Measurements from ENCODE around the gene NKAIN2. TPM values are rescaled to one million over a fixed set of nuclear protein-coding genes. Genes with fewer than 3 reads are reported as not detected.

The NKAIN2 gene
- total RNA-seq, 8 experiments from 2014 or later = 0.51 to 31.8 (median 10.1) TPM

DNA sequence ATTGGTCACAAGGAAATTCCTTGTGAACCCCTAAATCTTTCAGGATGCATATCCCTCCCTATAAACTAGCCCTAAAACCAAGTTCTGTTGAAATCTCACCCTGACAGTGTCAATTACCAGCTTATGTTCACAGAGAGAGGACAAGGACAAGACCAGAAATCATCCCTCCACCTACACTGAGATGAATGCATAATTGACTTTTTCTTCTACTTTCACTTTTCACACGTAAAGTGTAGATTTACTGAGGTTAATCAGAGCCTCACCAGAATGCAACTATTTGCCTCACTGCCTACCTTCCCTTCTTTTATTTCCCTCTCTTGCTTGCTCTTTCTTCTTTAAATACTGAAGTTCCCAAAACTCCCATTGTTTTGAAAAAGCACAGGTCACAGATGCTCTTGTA, 15.3 kb upstream of the NKAIN2 start:
- 13 to 100% (median 83%) methylated on average over 1 of the region's 1 CpG; no CpG with 5 or more reads in 3 of the 10 experiments for WGBS, 10 experiments
- no peaks in the 10 kb centered on the region for H3K4me1 ChIP-seq (replicated peaks in 1 of 2)
- no peak for ATAC-seq (replicated peaks in 6 of 8)
- H3K4me3 ChIP-seq = no peak overlapping the region
- in situ Hi-C loops (cut with MboI; ENCODE audit: low pct_unique_long_range_greater_than_20kb in 2 of 9, low sequenced_read_pairs in 9 of 9, unreplicated experiment in 9 of 9) = loop anchor here in 1 of 9 experiments (25.0 kb wide), 1 partner anchor 999 kb away; no protein-coding TSS in a partner anchor
- H3K27ac ChIP-seq = no peak overlapping the region

DNA sequence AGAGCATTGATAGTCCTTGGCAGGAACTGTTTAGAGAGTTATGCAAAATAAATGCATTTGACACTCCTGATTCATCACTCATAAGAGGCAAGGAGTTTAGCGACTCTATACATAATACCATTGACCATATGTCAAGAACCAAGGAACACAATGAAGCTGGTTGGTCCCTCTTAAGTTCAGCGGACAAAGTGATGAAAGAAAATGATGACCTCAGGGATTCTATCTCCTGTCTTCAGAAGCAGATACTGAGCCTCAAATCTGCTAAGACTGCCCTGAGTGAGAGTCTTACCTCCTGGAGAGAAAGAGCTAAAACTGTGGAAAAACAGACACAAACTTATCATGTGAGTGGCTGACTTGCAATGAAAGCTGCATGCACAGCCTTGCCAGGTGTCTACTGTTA, 9.5 kb upstream of the NKAIN2 start:
- H3K4me3 ChIP-seq = no peak overlapping the region
- WGBS, 10 experiments = 29 to 100% (median 86%) methylated on average over 1 to 2 of the region's 2 CpGs; no CpG with 5 or more reads in 3 of the 10 experiments
- no peak overlapping the region for H3K27ac ChIP-seq
- H3K4me1 ChIP-seq (replicated peaks in 1 of 2) = no peaks in the 10 kb centered on the region
- ATAC-seq (replicated peaks in 6 of 8) = no peak
- in situ Hi-C loops (cut with MboI; ENCODE audit: low pct_unique_long_range_greater_than_20kb in 2 of 9, low sequenced_read_pairs in 9 of 9, unreplicated experiment in 9 of 9) = loop anchor here in 1 of 9 experiments (25.0 kb wide), 1 partner anchor 993 kb away; no protein-coding TSS in a partner anchor

DNA sequence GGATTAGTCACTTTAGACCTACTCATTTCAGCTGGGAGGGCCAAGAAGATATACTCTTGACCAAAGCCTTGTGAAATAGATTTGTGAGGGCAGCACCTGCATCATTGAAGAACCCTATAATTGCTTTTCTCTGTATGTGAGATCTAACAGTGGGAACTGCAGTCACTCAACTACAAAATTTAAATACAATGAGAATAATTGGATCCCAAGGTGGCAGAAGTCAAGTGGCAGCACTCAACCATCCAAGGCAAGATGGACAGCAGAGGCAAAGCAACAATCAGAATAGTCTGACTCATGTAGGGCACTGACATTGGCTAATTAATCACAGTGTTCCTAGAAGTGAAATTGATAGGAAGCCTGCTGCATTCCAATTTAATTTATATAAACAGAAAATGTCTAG, 8.9 kb upstream of the NKAIN2 start:
- no peaks in the 10 kb centered on the region for H3K4me1 ChIP-seq (replicated peaks in 1 of 2)
- in situ Hi-C loops (cut with MboI; ENCODE audit: low pct_unique_long_range_greater_than_20kb in 2 of 9, low sequenced_read_pairs in 9 of 9, unreplicated experiment in 9 of 9) = loop anchor here in 1 of 9 experiments (25.0 kb wide), 1 partner anchor 993 kb away; no protein-coding TSS in a partner anchor
- ATAC-seq (replicated peaks in 6 of 8) = no peak

DNA sequence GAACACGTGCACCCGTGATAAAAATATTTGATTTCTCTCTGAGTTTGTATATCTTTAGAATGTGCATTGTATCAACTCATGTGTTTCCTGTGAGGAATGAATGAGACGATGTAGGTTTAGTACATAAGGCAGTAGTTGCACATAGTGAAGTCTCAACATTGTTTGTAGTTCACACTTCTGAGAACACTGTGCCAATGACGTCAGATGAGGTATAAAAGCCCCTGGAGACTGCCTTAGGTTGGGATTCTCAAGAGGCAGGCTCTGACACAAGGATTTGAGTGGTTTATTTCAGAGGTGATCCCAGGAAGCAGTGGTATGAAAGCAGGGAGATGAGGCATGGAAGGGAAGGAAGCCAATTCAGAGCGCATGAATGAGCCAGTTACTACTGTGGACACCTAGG, 2.6 kb upstream of the NKAIN2 start:
- H3K4me1 ChIP-seq (replicated peaks in 1 of 2) = peaks cover 4% of the 10 kb centered on the region in 2 donors
- no peak overlapping the region for H3K4me3 ChIP-seq
- no peak for ATAC-seq (replicated peaks in 6 of 8)
- no peak overlapping the region for H3K27ac ChIP-seq
- WGBS, 10 experiments = 20 to 100% (median 89%) methylated on average over 1 to 5 of the region's 5 CpGs; no CpG with 5 or more reads in 2 of the 10 experiments
- in situ Hi-C loops (cut with MboI; ENCODE audit: low pct_unique_long_range_greater_than_20kb in 2 of 9, low sequenced_read_pairs in 9 of 9, unreplicated experiment in 9 of 9) = loop anchor here in 4 of 9 experiments (25.0 kb wide), 3 partner anchors 211 to 1036 kb away; no protein-coding TSS in a partner anchor

More for the DNA sequence above, 8.9 kb upstream of the NKAIN2 start:
- Histone ChIP-seq H3K27ac (no peak overlapping the region), H3K4me3 (no peak overlapping the region)

DNA sequence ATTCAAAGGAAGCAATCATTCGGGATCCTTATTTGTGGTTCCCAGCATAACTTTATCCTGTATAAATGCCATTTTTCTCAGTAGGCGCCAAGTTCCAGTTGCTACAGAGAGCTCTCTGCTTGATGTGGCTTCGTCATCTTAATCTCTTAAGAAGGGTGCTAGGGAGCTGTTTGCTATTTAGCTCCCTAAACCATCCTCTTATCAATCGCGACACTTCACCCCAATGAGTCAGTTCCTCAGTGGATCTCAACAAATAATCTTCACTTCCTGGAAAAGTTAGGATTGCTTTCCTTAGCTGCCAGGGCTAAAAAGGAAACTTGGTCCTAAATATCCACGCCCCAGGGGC, 1.3 kb upstream of the NKAIN2 start:
- 0 to 100% (median 33%) methylated on average over 1 to 6 of the region's 6 CpGs for WGBS, 10 experiments
- H3K27ac ChIP-seq = no peak overlapping the region
- peak overlapping the region; percentile 50 to 97 (median 79) for H3K4me3 ChIP-seq
- in situ Hi-C loops (cut with MboI; ENCODE audit: low pct_unique_long_range_greater_than_20kb in 2 of 9, low sequenced_read_pairs in 9 of 9, unreplicated experiment in 9 of 9) = loop anchor here in 4 of 9 experiments (25.0 kb wide), 3 partner anchors 210 to 1035 kb away; no protein-coding TSS in a partner anchor
- ATAC-seq (replicated peaks in 6 of 8) = peak in 4 of 8 experiments; percentile 1 to 9 (median 2)
- H3K4me1 ChIP-seq (replicated peaks in 1 of 2) = peaks cover 4% of the 10 kb centered on the region in 2 donors

DNA sequence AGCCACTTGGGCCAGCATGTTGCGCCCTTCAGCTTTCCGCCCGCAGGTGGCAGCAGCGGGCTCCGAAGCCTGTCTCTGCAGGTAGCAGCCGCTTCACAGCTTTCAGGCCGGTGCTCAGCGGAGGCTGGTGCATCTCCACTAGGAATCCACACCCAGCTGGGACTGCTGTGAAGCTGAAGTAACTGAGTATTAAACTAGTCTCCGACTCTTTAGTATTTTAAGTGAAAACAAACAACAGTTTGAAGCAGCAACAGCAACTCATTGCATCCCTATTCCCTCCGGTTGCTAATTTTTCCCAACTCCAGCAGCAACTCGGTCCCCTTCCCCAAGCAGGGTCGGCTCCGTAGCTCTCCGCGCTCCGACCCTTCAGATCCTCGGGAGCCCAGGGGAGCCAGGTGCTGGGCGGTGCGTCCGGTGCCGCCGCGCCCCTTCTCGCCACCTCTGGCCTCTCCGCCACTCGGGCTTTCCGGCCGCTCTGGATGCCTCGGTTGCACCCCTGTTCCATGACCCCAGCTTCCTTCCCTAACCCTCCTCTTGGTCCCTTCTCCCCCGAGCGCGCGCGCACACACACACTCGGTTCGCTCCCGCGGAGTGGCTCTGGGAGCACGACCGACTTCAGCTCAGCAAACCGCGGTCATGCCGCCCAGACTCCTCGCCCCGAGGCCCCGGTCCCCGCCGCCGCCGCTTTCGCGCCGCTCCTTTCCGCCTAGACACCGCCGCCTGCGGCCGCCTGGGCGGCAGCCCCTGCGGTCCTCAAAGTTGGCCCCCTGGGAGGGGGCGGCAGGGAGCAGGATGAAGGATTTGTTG, 765 bp upstream of the NKAIN2 start:
- peak overlapping the region; percentile 12 to 31 for H3K27ac ChIP-seq
- H3K4me1 ChIP-seq (replicated peaks in 1 of 2) = peaks cover 4% of the 10 kb centered on the region in 2 donors
- ATAC-seq (replicated peaks in 6 of 8) = peak; percentile 72 to 96 (median 78)
- peak overlapping the region; percentile 50 to 97 (median 79) for H3K4me3 ChIP-seq
- WGBS, 10 experiments = 0 to 2% (median 0%) methylated on average over 1 to 24 of the region's 61 CpGs; no CpG with 5 or more reads in 2 of the 10 experiments
- in situ Hi-C loops (cut with MboI; ENCODE audit: low pct_unique_long_range_greater_than_20kb in 2 of 9, low sequenced_read_pairs in 9 of 9, unreplicated experiment in 9 of 9) = loop anchor here in 4 of 9 experiments (25.0 kb wide), 3 partner anchors 209 to 1034 kb away; no protein-coding TSS in a partner anchor

DNA sequence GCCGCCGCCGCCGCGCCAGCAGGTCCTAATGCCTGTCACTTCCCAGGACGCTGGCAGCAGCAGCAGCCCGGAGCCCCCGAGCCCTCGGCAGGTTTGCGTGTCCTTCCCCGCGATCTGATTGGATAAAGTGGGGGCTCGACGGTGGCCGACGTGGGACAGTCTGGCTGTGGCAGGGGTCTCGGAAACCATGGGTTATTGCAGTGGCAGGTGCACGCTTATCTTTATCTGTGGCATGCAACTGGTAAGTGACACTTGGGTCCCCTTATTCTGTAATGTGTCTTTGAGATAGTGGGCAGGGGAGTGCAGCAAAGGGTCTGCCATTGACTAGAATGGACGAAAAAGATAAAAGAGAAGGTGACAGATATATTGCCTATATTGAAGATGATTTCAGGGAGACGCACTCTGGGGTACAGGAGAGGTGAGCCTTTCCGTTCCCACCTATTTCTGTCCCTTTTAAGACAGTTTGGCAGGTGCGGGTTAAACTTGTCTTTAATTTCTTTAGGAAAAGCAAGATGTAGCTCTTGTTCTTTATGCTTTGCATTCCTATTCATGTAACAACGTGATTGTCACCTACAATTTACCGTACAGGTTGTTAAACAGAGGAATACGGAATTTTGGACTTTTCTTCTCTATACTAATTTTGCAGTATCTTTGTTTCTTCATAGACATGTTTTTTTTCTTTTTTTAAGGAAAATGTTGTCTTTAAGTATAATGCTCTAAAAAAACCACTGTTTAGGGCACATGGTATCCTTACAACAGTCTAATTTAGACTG, 535 bp downstream of the NKAIN2 start:
- Histone ChIP-seq H3K27ac (no peak overlapping the region), H3K4me1 (replicated peaks in 1 of 2) (peaks cover 4% of the 10 kb centered on the region in 2 donors), H3K4me3 (peak overlapping the region; percentile 50 to 97 (median 79))
- 4 to 100% (median 20%) methylated on average over 1 to 16 of the region's 25 CpGs for WGBS, 10 experiments
- in situ Hi-C loops (cut with MboI; ENCODE audit: low pct_unique_long_range_greater_than_20kb in 2 of 9, low sequenced_read_pairs in 9 of 9, unreplicated experiment in 9 of 9) = loop anchor here in 4 of 9 experiments (25.0 kb wide), 3 partner anchors 208 to 1033 kb away; no protein-coding TSS in a partner anchor
- ATAC-seq (replicated peaks in 6 of 8) = peak in 6 of 8 experiments; percentile 57 to 83 (median 78)

DNA sequence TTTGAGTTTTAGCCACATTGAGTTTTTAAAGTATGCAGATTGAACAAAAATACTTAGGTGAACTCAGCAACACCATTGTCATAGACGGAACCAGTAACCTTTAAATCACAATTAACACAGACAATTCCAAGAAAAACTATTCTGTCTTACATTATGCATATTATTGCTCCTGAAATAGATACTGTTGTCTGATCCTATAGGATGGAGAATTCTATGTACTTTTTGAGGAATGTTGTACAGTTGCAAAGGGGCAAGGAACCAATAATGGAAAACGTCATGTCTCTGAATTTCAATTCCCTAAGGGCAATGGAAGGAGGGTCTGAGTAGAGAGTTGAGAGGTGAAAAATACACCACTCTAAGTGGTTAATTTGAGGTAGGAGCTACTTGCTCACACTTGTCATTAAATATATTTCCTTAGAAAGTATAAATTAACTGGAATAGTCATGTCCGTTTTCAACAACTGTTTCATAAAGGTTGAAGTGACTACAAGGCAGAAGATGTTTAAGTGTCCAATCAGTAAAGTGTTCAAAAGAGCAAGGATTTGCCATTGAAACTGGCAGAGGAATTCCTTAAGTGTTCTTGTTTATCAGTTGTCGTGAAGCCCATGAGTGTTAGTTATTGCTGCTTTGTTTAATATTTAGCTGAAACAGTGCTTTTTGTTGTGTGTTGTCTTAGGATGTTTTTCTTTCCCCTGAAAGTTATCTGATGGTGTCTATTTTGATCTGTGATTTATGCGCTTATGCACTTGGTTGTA, 1.3 kb downstream of the NKAIN2 start:
- H3K27ac ChIP-seq = no peak overlapping the region
- ATAC-seq (replicated peaks in 6 of 8) = no peak
- in situ Hi-C loops (cut with MboI; ENCODE audit: low pct_unique_long_range_greater_than_20kb in 2 of 9, low sequenced_read_pairs in 9 of 9, unreplicated experiment in 9 of 9) = loop anchor here in 4 of 9 experiments (25.0 kb wide), 3 partner anchors 207 to 1032 kb away; no protein-coding TSS in a partner anchor
- H3K4me1 ChIP-seq (replicated peaks in 1 of 2) = peaks cover 4% of the 10 kb centered on the region in 2 donors
- 38 to 89% (median 73%) methylated on average over 3 to 5 of the region's 5 CpGs for WGBS, 10 experiments
- H3K4me3 ChIP-seq = peak overlapping the region in 4 of 5 donors; percentile 75 to 97 (median 81)

DNA sequence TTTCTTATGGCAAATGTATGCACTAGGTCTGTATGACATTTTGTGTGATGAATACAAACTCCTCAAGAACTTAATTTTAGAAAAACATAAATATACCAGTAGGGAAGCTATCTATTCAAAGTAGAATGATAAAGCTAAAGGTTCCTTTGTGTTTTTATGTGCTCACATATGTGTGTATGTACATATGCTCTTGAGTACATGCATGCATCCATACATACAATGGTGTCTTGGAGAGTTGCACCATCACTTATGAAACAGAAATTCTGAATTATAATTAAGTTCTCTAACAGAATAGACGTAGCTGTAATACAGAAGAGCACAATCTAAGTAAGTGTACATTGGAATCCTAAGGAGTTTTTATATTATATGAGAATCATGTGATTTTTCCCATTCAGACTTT, 2.3 kb downstream of the NKAIN2 start:
- WGBS, 10 experiments = 0 to 89% (median 63%) methylated on average over 1 of the region's 1 CpG; no CpG with 5 or more reads in 3 of the 10 experiments
- ATAC-seq (replicated peaks in 6 of 8) = no peak
- Histone ChIP-seq H3K4me1 (replicated peaks in 1 of 2) (peaks cover 4% of the 10 kb centered on the region in 2 donors), H3K4me3 (no peak overlapping the region), H3K27ac (no peak overlapping the region)
- in situ Hi-C loops (cut with MboI; ENCODE audit: low pct_unique_long_range_greater_than_20kb in 2 of 9, low sequenced_read_pairs in 9 of 9, unreplicated experiment in 9 of 9) = loop anchor here in 4 of 9 experiments (25.0 kb wide), 3 partner anchors 206 to 1031 kb away; no protein-coding TSS in a partner anchor

DNA sequence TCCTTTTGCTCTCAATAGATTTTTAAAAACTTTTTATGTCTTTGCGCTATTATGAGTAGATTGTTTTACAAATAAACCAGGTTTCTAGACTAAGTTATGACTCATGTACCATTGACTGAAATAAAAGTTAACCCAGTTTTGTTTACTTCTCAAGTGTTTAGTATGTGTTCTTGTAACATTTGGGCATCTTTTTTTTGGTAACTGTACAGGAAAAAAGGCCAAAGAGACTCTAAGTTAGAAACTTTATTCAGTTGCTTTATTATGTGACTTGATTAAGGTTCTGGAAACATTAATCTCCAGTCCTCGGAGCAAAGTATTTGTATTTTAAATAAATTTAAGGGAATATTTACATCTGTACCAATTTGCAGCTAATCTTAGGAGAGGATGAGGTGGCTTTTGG, 2.9 kb downstream of the NKAIN2 start:
- Histone ChIP-seq H3K27ac (no peak overlapping the region), H3K4me1 (replicated peaks in 1 of 2) (peaks cover 4% of the 10 kb centered on the region in 2 donors), H3K4me3 (no peak overlapping the region)
- 0 to 94% (median 90%) methylated on average over 1 to 2 of the region's 2 CpGs for WGBS, 10 experiments
- ATAC-seq (replicated peaks in 6 of 8) = no peak
- in situ Hi-C loops (cut with MboI; ENCODE audit: low pct_unique_long_range_greater_than_20kb in 2 of 9, low sequenced_read_pairs in 9 of 9, unreplicated experiment in 9 of 9) = loop anchor here in 4 of 9 experiments (25.0 kb wide), 3 partner anchors 206 to 1031 kb away; no protein-coding TSS in a partner anchor

DNA sequence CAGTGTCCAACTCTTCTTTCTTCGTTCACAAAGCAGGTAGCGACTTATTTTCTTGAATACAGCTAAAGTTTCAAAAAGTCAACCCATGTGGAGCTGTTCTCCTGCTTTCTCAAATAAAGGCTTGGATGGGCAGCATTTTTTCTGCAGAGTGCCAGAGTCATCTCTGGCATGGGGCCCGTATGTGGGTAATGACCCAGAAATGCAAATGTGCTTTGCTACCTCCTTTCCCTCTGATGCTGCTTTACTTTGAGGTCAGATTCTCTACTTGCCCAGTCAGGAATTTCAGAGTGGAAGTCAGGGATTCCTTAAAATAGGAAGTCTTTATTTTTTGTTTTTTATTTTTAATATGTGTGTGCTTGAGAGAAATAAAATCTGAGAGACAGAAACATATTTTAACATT, 4.9 kb downstream of the NKAIN2 start:
- WGBS, 10 experiments = 53 to 100% (median 79%) methylated on average over 1 to 3 of the region's 3 CpGs

DNA sequence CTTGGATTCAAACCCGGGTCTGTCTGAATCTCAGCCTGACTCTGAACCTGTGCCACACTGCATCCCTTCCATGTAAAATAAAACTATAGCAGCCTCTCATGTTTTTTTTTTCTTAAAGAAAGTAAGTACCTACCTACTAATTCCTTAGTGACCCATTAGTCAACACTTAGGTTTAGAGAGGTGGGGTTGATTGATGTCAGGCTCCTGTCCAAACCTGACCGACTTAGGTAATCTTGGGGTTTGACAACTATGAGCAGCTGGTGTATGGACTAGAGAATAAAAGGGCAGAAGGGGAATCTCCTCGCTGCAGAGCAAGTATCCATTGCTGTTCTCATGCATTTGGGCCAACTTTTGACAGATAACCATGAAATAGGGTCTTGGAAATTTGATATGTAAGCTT, 6.5 kb downstream of the NKAIN2 start:
- WGBS, 10 experiments = 7 to 100% (median 93%) methylated on average over 1 to 3 of the region's 3 CpGs; no CpG with 5 or more reads in 2 of the 10 experiments
- Histone ChIP-seq H3K4me3 (no peak overlapping the region), H3K4me1 (replicated peaks in 1 of 2) (no peaks in the 10 kb centered on the region), H3K27ac (no peak overlapping the region)
- ATAC-seq (replicated peaks in 6 of 8) = no peak
- in situ Hi-C loops (cut with MboI; ENCODE audit: low pct_unique_long_range_greater_than_20kb in 2 of 9, low sequenced_read_pairs in 9 of 9, unreplicated experiment in 9 of 9) = loop anchor here in 4 of 9 experiments (25.0 kb wide), 3 partner anchors 202 to 1027 kb away; no protein-coding TSS in a partner anchor

More for the DNA sequence above, 4.9 kb downstream of the NKAIN2 start:
- Histone ChIP-seq H3K4me3 (no peak overlapping the region), H3K27ac (no peak overlapping the region), H3K4me1 (replicated peaks in 1 of 2) (peaks cover 4% of the 10 kb centered on the region in 2 donors)
- in situ Hi-C loops (cut with MboI; ENCODE audit: low pct_unique_long_range_greater_than_20kb in 2 of 9, low sequenced_read_pairs in 9 of 9, unreplicated experiment in 9 of 9) = loop anchor here in 4 of 9 experiments (25.0 kb wide), 3 partner anchors 204 to 1029 kb away; no protein-coding TSS in a partner anchor
- peak in 1 of 8 experiments; percentile 6 for ATAC-seq (replicated peaks in 6 of 8)

Data from motor neuron (in vitro differentiated cells).